Nephron (organoid): Measurements from ENCODE around the gene OLFM4.

Experiments used
- H3K27ac Mint-ChIP-seq, 3 experiments: 2 replicates each; pipeline ENCODE4 v1.8.0; 2020; ENCODE audit warnings: mixed read lengths in 3 of 3, mild to moderate bottlenecking in 2 of 3, moderate library complexity in 1 of 3
- H3K27me3 Mint-ChIP-seq: 2 replicates; pipeline ENCODE4 v1.8.0; 2021; ENCODE audit warnings: low read depth, mild to moderate bottlenecking, moderate library complexity, mixed read lengths
- H3K36me3 Mint-ChIP-seq: 2 replicates; pipeline ENCODE4 v1.8.0; 2020; ENCODE audit warnings: low read depth, mixed read lengths
- H3K4me1 Mint-ChIP-seq: 2 replicates; pipeline ENCODE4 v1.8.0; 2020; ENCODE audit warnings: mixed read lengths
- H3K4me3 Mint-ChIP-seq, 3 experiments: 2 replicates each; pipeline ENCODE4 v1.8.0; 2020; ENCODE audit warnings: mild to moderate bottlenecking in 3 of 3, mixed read lengths in 3 of 3, moderate library complexity in 2 of 3
- H3K9me3 Mint-ChIP-seq: 2 replicates; pipeline ENCODE4 v1.8.0; 2020; ENCODE audit warnings: mixed read lengths
- CTCF ChIP-seq, 3 experiments: fragments of 200-600 bp; sonication (generic); IDR thresholded peaks; one replicate each; pipeline ENCODE4 v1.5.0; 2021; ENCODE audit warnings: antibody characterized with exemption in 3 of 3; ENCODE audit not compliant: unreplicated experiment in 3 of 3

OLFM4 gene

DNA sequence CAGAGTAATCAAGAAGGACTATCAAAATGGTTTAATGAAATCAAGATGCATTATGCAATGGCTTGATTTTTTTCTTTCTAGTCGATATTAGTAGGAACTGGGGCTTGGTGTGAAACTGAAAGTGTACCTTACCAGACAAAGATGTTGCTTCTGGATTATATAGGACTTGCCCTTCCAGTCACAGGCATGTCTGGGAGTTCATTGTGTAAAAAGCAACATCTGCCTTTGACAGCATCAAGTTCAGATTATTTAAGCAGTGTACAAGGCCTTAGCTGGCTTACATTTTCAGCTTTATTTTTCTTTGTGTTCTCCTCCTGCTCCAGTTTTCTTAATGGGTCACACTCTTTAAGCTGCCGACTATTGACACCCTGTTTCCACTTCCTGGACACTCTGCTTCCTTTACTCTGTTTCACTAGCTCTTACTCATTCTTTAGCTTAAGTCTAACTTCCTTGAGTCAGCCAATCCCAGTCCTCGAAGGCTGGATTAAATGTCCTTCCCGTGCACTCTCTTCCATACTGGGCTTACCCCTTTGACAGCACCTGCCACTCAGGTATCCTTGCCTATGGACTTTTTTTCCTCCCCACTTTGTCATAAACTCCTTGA, 29.4 kb upstream of the OLFM4 start:
- H3K9me3 Mint-ChIP-seq = no peaks in the 10 kb centered on the region
- peaks cover 5% of the 10 kb centered on the region for H3K27me3 Mint-ChIP-seq
- no peak overlapping the region for H3K4me3 Mint-ChIP-seq
- no peaks in the 10 kb centered on the region for H3K36me3 Mint-ChIP-seq
- peaks cover 29% of the 10 kb centered on the region for H3K4me1 Mint-ChIP-seq
- H3K27ac Mint-ChIP-seq = no peak overlapping the region
- no peak for TF ChIP-seq CTCF (IDR thresholded peaks at IDR 0.05; ENCODE audit: unreplicated experiment in 3 of 3)

DNA sequence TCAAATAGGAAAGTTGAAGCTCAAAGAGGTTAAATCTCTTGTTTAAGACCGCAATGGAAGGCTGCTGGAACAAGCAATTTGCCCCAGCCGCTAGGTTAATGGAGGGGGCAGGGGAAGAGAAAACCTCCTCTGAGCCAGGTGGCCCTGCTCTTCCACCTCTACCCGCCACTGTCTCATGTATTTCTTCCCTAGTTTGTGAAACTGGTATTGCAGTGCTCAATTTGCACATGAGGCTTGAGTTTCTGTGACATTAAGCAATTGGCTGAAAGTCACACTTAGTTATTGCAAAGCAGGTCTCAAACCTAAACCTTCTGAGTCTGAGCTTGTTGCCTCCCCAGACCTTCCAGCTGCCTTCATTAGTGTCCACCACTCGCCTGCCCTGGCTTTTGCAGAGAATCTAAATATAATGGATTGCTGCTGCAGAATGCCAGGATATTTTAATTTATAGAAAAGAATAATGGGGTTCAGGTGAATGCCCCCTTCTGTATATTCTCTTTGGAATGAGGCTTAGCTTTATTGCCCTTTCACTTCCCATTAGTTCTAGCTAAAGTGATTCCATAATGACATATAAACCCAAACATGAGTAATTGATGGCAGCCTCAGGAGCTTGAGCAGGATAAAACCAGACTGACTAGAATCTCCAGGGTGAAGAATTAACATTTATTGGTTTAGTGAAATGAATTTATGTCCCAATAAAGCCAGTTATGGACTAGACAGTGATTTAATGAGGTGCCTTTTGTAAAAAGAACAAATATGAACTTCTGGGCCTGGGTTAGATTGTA, 27.0 kb upstream of the OLFM4 start:
- no peak for TF ChIP-seq CTCF (IDR thresholded peaks at IDR 0.05; ENCODE audit: unreplicated experiment in 3 of 3)
- Mint-ChIP-seq H3K36me3 (no peaks in the 10 kb centered on the region), H3K4me3 (no peak overlapping the region), H3K9me3 (no peaks in the 10 kb centered on the region), H3K4me1 (peaks cover 32% of the 10 kb centered on the region), H3K27me3 (peaks cover 10% of the 10 kb centered on the region), H3K27ac (peak overlapping the region in 1 of 3 experiments; percentile 78)

- Mint-ChIP-seq H3K36me3 (no peaks in the 10 kb centered on the region), H3K9me3 (no peaks in the 10 kb centered on the region), H3K4me1 (peaks cover 25% of the 10 kb centered on the region), H3K27ac (peak overlapping the region in 1 of 3 experiments; percentile 21), H3K27me3 (peaks cover 4% of the 10 kb centered on the region), H3K4me3 (no peak overlapping the region)
- no peak for TF ChIP-seq CTCF (IDR thresholded peaks at IDR 0.05; ENCODE audit: unreplicated experiment in 3 of 3)
Measured at GRCh38 chr13:53004573-53004972, 24.0 kb upstream of the OLFM4 start.

DNA sequence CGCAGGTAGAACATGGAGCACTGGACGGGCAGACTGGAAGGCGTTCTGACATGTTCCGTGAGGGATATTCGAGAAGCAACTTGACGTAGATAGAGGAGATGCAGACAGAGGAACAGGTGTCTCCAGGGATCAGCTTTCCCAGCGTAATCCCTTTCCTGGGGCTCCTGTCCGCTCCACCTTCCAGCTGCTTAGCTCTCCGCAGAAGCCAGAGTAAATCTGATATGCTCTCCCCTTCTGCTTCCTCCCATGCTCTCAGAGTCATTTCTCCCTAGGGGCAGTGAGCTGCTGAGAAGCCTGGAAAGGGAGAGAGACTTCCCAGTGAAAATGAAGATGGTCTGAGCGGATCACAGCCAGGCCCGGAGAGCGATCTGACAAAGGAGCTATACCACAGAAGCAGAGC, 23.0 kb upstream of the OLFM4 start:
- H3K4me3 Mint-ChIP-seq = peak overlapping the region in 2 of 3 experiments; percentile 9 to 49
- H3K4me1 Mint-ChIP-seq = peaks cover 25% of the 10 kb centered on the region
- H3K36me3 Mint-ChIP-seq = no peaks in the 10 kb centered on the region
- H3K27ac Mint-ChIP-seq = peak overlapping the region; percentile 19 to 81 (median 59)
- no peaks in the 10 kb centered on the region for H3K9me3 Mint-ChIP-seq
- H3K27me3 Mint-ChIP-seq = peaks cover 4% of the 10 kb centered on the region
- TF ChIP-seq CTCF (IDR thresholded peaks at IDR 0.05; ENCODE audit: unreplicated experiment in 3 of 3) = no peak

GRCh38 chr13:53007872-53008271, 20.7 kb upstream of the OLFM4 start:
- Mint-ChIP-seq H3K9me3 (no peaks in the 10 kb centered on the region), H3K36me3 (no peaks in the 10 kb centered on the region), H3K4me3 (no peak overlapping the region), H3K4me1 (peaks cover 24% of the 10 kb centered on the region), H3K27me3 (peaks cover 4% of the 10 kb centered on the region), H3K27ac (peak overlapping the region; percentile 5 to 11 (median 9))
- no peak for TF ChIP-seq CTCF (IDR thresholded peaks at IDR 0.05; ENCODE audit: unreplicated experiment in 3 of 3)
